MM.1S (cell line): ENCODE data around the gene GHSR.

ENCODE experiments used
- DNase-seq: peaks from one replicate; pipeline ENCODE4 v3.0.0-alpha.2; 2015
- H2AFZ ChIP-seq: fragments of 300-600 bp; sonication (generic); 2 replicates; pipeline ENCODE4 v1.6.0; 2016; ENCODE audit warnings: antibody characterized with exemption, low read length
- H3F3A ChIP-seq: fragments of 300-600 bp; sonication (generic); 2 replicates; pipeline ENCODE4 v1.6.1; 2016; ENCODE audit warnings: mild to moderate bottlenecking, antibody characterized with exemption, low read length, moderate library complexity, mixed read lengths; ENCODE audit not compliant: insufficient read depth
- H3K27ac ChIP-seq: fragments of 300-600 bp; sonication (generic); 2 replicates; pipeline ENCODE4 v1.5.1; 2016; ENCODE audit warnings: mild to moderate bottlenecking, low read length
- H3K27me3 ChIP-seq: fragments of 300-600 bp; sonication (generic); replicated peaks from 2 replicates; pipeline ENCODE4 v1.6.0; 2016; ENCODE audit warnings: low read length; ENCODE audit not compliant: insufficient read depth
- H3K36me3 ChIP-seq: fragments of 300-600 bp; sonication (generic); replicated peaks from 2 replicates; pipeline ENCODE4 v1.6.1; 2016; ENCODE audit warnings: mild to moderate bottlenecking, low read length, mixed read lengths; ENCODE audit not compliant: insufficient read depth
- H3K4me1 ChIP-seq: fragments of 300-600 bp; sonication (generic); 2 replicates; pipeline ENCODE4 v1.6.1; 2016; ENCODE audit warnings: low read length, mixed read lengths
- H3K4me2 ChIP-seq: fragments of 300-600 bp; sonication (generic); 2 replicates; pipeline ENCODE4 v1.6.0; 2016; ENCODE audit warnings: low read depth, low read length
- H3K4me3 ChIP-seq: fragments of 300-600 bp; sonication (generic); 2 replicates; pipeline ENCODE4 v1.5.1; 2016; ENCODE audit warnings: low read length, mixed read lengths
- H3K79me2 ChIP-seq: fragments of 300-600 bp; sonication (generic); 2 replicates; pipeline ENCODE4 v1.6.1; 2016; ENCODE audit warnings: mixed run types, low read length, mixed read lengths
- H3K9ac ChIP-seq: fragments of 300-600 bp; sonication (generic); 2 replicates; pipeline ENCODE4 v1.6.1; 2016; ENCODE audit warnings: low read length, mixed read lengths
- H3K9me2 ChIP-seq: fragments of 300-600 bp; sonication (generic); replicated peaks from 2 replicates; pipeline ENCODE4 v1.6.1; 2016; ENCODE audit warnings: mild to moderate bottlenecking, low read length, mixed read lengths; ENCODE audit not compliant: insufficient read depth
- H3K9me3 ChIP-seq: fragments of 300-600 bp; sonication (generic); replicated peaks from 2 replicates; pipeline ENCODE4 v1.6.1; 2016; ENCODE audit warnings: mild to moderate bottlenecking, low read length, mixed read lengths; ENCODE audit not compliant: insufficient read depth
- H4K20me1 ChIP-seq: fragments of 300-600 bp; sonication (generic); 2 replicates; pipeline ENCODE4 v1.6.1; 2016; ENCODE audit warnings: mild to moderate bottlenecking, low read length, moderate library complexity, mixed read lengths; ENCODE audit not compliant: insufficient read depth
- EZH2 ChIP-seq: fragments of 300-600 bp; sonication (generic); optimal IDR thresholded peaks from 2 replicates; pipeline ENCODE3; 2017; ENCODE audit warnings: low read depth, mild to moderate bottlenecking, antibody characterized with exemption, low read length, mixed read lengths
- EZH2phosphoT487 ChIP-seq: fragments of 300-600 bp; sonication (generic); IDR thresholded peaks from 2 replicates; pipeline ENCODE4 v1.6.1; 2018; ENCODE audit warnings: antibody characterized with exemption, low read length
- TF ChIP-seq, protein P1 (sequence below): fragments of 300-600 bp; sonication (generic); IDR thresholded peaks from 2 replicates; pipeline ENCODE4 v1.5.1; 2016; ENCODE audit warnings: antibody characterized with exemption, low read length, mixed read lengths

The GHSR gene

DNA sequence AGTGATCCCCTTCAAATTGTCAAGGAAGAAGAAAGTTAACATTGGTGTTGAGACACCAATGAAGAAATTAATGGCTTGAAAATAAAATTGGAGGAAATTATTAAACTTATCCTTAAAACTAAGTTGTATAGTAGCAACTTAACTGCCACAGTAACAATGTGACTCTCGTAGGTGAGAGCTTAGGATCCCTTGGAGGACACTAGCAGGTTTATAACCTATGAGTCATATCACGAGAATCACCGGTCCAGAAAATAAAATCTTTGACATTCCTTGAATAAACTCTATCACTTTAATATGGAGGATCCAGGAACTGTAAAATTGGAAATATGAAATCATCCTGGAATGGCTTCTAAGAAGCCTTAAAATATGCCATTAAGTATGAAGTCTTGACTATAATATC is 2.1 kb downstream of the GHSR start:
- Histone ChIP-seq H3K36me3 (no peaks in the 10 kb centered on the region), H3F3A (no peaks in the 10 kb centered on the region), H3K4me2 (no peak overlapping the region), H3K9me2 (no peaks in the 10 kb centered on the region), H3K27ac (no peak overlapping the region), H3K9ac (no peak overlapping the region), H3K27me3 (no peaks in the 10 kb centered on the region), H3K4me1 (no peaks in the 10 kb centered on the region), H3K9me3 (no peaks in the 10 kb centered on the region), H2AFZ (no peak overlapping the region), H3K4me3 (no peak overlapping the region), H3K79me2 (no peaks in the 10 kb centered on the region), H4K20me1 (no peaks in the 10 kb centered on the region)
- no peak for DNase-seq
- TF ChIP-seq EZH2phosphoT487 (no peak), EZH2 (no peak)
- TF ChIP-seq, protein P1, sequence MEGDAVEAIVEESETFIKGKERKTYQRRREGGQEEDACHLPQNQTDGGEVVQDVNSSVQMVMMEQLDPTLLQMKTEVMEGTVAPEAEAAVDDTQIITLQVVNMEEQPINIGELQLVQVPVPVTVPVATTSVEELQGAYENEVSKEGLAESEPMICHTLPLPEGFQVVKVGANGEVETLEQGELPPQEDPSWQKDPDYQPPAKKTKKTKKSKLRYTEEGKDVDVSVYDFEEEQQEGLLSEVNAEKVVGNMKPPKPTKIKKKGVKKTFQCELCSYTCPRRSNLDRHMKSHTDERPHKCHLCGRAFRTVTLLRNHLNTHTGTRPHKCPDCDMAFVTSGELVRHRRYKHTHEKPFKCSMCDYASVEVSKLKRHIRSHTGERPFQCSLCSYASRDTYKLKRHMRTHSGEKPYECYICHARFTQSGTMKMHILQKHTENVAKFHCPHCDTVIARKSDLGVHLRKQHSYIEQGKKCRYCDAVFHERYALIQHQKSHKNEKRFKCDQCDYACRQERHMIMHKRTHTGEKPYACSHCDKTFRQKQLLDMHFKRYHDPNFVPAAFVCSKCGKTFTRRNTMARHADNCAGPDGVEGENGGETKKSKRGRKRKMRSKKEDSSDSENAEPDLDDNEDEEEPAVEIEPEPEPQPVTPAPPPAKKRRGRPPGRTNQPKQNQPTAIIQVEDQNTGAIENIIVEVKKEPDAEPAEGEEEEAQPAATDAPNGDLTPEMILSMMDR, result no peak

DNA sequence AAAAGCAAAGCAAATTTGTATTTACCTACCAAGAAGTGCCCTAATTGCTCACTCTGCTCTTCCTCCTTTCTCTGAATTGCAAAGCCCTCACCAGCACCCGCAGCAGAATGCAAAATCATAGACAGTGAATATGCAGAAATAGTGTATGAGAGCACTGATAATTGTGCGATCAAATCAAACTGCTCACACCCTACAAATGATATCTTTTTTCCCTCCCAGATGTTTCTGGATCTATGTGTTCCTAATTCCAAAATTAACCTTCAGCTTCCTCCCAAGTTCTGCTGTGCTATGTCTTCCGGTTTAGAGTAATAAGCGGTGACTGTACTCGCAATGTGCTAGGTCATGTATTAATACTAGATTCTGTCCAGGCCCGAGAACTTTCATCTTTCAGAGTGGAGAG is 3.4 kb downstream of the GHSR start:
- Histone ChIP-seq H3K27ac (no peak overlapping the region), H3K9me2 (no peaks in the 10 kb centered on the region), H3F3A (no peaks in the 10 kb centered on the region), H3K9ac (no peak overlapping the region), H3K9me3 (no peaks in the 10 kb centered on the region), H3K4me1 (no peaks in the 10 kb centered on the region), H4K20me1 (no peaks in the 10 kb centered on the region), H3K79me2 (no peaks in the 10 kb centered on the region), H3K4me3 (no peak overlapping the region), H3K36me3 (no peaks in the 10 kb centered on the region), H3K27me3 (no peaks in the 10 kb centered on the region), H3K4me2 (no peak overlapping the region), H2AFZ (no peak overlapping the region)
- TF ChIP-seq EZH2 (no peak), EZH2phosphoT487 (no peak)
- TF ChIP-seq, protein P1, result no peak
- no peak for DNase-seq

DNA sequence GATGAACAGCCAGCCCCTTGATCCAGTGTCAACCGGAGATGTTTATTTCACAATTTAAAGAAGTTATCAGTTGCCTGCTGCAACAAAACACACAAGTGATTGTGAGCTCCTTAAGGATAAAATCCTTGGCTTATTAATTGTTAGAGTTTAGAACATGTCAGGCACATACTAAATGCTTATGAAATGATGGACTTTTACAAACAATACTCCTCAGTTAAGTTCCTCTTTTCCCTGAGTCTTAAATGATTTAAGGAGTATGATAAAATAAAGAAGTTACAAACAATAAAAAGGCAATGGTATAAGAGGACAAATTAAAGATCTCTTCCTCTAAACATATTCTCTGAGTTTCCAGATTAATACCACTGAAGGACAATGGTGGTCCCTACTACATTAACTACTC is 5.7 kb downstream of the GHSR start:
- Histone ChIP-seq H2AFZ (no peak overlapping the region), H3K4me1 (no peaks in the 10 kb centered on the region), H3K27ac (no peak overlapping the region)

More for the DNA sequence above, 5.7 kb downstream of the GHSR start:
- H3K4me3 ChIP-seq, result no peak overlapping the region
- no peaks in the 10 kb centered on the region for H3K9me3 ChIP-seq
- H3K36me3 ChIP-seq, result no peaks in the 10 kb centered on the region
- TF ChIP-seq, protein P1, result no peak
- TF ChIP-seq EZH2, result no peak
- TF ChIP-seq EZH2phosphoT487, result no peak
- no peaks in the 10 kb centered on the region for H3K9me2 ChIP-seq
- no peak overlapping the region for H3K9ac ChIP-seq
- no peaks in the 10 kb centered on the region for H4K20me1 ChIP-seq
- H3K27me3 ChIP-seq, result no peaks in the 10 kb centered on the region
- no peaks in the 10 kb centered on the region for H3K79me2 ChIP-seq
- DNase-seq, result no peak
- H3K4me2 ChIP-seq, result no peak overlapping the region
- no peaks in the 10 kb centered on the region for H3F3A ChIP-seq
